SW 1271 (cell line): Measurements from ENCODE around the gene USP32.
A peak's percentile ranks its signal among the peaks of the same experiment; 100 is the strongest.
"Not testable (repeated sequence)": the region's sequence is repeated elsewhere in the genome, so short reads cannot be mapped to it uniquely, and the experiment has no call there.

ENCODE experiments used
- DNase-seq, 2 experiments: peaks; one replicate each; lab custom pipeline; 2025; lab: John Stamatoyannopoulos, UW

Gene USP32

DNA sequence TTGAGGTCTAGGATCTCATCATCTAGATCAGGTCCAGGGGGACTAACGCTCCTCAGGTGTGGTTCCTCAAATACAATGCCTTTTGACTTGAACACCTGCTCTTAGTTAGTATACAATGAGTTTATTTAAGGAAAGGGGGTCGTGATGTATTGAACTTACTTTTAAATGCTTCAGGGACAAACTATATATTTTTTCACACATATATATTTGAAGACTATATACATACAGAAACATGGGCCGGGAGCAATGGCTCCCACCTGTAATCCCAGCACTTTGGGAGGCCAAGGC, 11.5 kb upstream of the USP32 start:
- DNase-seq: no peak

DNA sequence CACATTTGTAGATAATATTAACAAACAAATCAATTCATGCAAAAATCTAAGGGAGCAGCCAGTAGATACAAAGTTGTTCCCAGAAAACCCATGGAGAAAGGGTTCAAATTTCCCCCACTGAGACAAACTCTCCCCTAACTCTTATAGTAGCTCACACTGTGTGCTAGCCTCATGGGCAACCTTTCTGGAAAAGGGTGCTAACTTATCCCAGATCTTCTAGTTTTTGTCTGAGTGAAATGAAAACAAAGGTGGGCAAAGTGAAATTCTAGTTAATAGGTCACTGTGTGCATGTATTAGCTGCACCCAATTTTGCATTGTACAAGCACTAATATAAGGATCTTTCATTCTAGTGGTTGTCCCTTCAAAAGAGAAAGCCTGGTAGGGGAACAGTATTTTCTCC, 9.9 kb upstream of the USP32 start:
- DNase-seq: no peak

DNA sequence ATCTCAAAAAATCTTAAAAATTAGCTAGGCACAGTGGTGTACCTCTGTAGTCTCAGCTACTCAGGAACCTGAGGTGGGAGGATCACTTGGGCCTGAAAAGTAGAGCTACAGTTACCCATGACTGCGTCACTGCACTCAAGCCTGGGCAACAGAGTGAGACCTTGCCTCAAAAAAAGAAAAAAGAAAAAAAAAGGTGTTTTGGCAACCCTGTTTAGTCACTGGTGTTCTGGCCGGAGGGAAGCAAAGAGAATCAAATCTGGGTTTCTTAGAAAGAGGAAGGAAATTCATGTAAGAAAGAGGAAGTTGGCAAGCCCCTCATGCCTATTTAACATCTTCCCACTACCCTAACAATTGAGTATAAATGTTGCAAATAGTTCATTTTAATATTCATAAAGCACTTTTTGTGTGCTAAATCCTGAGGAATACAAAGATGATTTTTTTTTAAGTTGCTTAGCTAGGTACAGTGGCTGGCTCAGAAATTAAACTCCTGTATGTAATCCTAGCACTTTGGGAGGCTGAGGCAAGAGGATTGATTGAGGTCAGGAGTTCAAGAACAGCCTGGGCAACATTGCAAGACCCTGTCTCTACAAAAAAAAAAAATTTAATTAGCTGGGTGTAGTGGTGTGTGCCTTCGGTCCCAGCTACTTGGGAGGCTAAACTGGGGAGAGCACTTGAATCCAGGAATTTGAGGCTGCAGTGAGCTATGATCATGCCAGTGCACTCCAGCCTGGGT, 6.5 kb upstream of the USP32 start:
- DNase-seq: no peak

DNA sequence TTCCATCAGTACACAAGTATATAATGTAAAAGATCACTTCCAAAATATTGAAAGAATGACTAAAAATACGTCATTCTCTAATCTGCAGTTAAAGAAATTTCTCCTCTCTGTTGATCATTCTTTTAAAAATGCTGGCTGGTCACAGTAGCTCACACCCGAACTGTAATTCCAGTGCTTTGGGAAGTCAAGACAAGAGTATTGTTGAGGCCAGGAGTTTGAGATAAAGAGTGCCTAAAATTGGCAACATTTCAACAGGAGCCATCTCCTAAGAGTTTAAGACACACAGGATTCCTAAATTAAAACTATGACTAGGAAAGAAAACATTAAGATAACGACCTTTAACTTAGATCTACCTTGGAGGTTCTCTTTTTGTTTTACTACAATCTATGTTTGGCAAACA, 4.5 kb upstream of the USP32 start:
- DNase-seq: no peak

DNA sequence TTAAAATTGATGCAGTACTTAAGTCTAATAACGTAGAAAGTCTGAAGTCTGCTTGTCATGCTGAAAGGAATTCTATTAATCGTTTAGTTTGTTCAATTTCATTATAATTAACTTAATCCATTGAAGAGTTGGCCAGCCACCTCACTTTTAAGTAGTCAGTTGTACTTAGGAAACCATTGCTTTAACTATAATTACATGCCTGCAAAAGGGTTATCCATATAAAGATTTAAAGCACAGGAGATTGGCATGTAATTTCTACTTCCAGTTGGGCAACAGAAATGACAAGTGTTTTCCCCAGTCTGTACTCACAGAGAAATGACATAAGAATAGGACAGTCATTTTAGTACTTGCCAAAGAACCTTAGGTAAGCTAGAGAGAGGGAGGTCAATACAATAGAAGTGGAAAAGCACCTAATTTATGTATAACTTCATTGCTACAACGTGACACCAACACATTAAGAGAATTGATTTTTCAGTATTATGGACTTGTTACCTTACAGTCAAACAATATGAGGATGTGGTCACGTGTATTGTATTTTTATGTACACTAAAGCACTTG, 3.7 kb upstream of the USP32 start:
- DNase-seq: no peak

DNA sequence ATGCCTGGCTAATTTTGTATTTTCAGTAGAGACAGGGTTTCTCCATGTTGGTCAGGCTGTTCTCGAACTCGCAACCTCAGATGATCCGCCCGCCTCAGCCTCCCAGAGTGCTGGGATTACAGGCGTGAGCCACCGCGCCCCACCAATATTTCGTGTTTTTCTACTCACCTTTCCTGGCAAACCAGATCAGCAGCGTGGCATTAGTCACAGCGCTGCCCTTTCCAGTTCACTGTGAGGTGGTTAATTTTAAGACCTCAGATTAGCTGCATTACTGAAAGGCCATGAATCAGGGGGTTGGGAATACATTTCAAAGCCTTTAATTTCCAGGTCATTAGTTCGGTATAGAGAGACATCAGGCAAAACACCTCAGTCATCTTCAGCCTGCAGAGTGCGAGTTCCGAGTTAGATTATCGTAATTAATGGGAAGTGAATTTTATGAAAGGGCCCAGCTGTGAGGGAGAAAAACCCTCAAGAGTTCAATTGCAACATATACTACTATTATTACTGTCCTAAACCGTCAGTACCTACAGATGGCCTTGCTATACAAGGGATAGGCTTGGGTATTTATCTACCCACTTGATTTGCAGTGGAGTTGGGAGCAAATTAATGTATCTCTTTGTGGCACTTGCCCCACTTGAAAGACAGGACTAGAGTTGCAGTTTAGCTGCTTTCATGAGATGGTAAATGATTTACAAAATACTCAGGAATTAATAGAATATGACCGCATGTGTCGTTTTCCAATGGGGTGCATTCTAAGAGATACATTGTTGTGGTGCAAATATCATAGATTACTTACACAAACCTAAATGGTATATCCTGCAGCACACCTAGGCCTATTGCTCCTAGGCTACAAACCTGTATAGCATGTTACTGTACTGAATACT, 2.1 kb upstream of the USP32 start:
- DNase-seq: no peak

DNA sequence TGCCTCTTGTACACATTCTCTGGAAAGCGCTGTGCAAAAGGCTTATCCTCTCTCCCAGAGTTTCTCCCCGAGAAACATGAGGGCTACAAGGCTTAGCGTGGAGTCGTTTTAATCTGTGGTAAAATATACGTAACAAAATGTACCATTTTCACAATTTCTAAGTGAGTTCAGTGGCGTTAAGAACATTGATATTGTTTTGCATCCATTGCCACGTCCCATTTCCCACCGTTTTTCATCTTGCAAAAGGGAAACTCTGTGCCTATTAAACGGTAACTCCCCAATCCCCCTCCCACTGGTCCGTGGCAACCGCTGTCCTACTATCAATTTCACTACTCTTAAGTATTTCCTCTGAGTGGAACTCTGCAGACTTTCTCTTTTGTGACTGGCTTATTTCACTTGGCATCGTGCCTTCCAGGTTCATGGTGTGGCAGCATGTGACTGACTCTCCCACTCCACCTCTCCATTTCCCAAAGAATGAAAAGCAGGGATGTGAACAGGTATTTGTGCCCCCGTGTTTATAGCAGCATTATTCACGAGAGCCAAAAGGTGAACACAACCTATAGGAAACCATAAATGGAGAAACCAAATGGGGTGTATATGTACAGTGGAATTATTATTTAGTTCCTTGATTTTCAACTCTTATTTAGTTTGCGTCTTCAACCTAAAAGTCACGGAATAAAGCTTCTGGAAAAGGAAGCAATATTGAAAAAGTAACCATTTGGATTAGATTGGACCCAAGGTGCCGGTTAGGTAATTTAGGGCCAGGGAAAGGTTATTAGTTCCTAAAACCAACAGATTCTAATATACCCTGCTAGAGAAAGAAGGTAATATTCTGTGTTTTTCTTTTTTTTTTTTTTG, 1.1 kb upstream of the USP32 start:
- peak in 1 of 2 experiments; percentile 44 for DNase-seq

DNA sequence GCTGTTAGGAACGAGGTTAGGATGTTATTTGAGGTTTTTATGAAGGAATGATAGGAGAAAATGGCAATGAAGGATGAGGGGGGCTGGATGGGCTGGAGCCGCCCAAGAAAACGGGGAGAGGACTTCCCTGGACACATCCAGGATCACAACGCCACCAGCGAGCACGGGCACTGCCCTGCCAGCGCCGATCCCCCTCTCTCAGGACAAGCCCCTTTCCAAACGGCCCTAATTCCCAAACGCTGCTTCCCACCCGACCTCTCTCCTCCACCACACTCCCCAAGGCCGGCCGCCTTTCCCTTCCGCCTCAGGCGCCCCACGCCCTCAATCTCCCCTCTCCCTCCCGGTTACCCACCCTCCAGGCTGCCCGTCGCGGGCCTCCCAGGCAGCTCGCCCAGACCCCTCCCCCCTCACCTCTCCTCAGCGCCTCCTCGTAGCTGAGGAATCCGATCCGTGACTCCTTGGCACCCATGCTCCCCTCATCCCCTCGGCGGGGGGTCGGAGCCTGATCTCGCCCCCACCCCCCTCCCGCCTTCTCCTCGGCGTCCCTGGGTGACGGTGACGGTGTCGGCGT, 377 bp downstream of the USP32 start:
- no peak for DNase-seq

DNA sequence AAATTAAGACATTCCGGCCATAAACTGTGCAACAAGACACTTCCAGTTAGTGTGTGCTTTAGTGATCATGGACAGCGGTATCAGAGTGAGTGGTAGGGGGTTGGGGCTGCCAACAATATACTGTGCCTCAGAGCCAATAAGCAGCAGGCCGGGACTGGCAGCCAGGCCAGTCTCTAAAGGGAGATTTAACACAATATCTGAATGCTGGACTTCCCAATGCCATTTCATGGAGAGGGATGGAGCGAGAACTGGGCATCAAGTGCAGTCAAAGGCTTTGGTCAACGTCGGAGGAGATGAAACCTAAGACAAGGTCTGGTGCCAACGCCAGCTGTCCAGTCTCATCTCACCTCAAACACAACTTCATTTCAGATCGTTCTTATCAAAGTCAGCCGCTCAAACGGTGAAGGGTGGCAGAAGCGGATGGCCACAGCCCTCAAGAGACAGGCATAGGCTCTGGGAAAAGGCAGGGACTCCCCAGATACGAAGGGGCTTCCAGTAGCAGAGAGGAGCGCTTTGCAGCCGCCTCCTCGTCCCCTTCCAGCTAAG, 935 bp downstream of the USP32 start:
- peak in 1 of 2 experiments; percentile 71 for DNase-seq

DNA sequence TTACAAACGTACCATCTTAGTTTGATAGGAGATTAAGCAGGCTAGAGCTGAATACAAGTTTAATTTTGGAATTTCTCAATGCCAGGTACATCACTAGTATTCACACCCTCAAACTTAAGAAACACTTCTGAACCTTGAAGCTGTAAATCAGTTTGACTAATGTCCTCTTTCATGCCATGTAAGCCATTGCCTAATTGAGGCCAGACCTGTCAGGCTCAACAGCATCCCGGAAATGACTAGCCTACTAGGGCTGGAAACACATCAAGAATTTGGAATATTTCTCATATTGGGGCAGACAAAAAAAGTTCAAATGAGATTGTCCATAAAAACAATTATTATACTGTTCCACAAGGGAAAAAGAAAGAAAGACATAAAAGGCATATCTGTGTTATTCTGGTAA, 1.7 kb downstream of the USP32 start:
- DNase-seq: peak in 1 of 2 experiments; percentile 25

DNA sequence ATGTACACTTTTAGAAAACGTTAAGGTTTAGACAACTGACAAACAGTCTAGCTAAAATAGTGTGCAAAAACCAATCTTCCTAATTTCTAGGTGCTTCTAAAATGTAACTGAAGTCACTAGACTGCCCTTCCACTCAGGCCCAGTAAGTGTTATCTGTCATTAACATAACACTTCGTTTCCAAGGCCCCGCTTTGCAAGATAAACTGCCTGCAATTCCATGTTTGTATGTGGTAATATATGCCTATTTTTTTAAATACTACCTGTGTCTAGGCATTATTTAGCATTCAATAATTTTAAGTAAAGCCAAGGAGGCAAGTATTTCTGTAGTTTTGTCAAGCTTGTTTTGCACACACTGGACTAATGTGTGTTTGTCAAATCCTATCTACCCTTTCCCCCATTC, 3.2 kb downstream of the USP32 start:
- DNase-seq: no peak

DNA sequence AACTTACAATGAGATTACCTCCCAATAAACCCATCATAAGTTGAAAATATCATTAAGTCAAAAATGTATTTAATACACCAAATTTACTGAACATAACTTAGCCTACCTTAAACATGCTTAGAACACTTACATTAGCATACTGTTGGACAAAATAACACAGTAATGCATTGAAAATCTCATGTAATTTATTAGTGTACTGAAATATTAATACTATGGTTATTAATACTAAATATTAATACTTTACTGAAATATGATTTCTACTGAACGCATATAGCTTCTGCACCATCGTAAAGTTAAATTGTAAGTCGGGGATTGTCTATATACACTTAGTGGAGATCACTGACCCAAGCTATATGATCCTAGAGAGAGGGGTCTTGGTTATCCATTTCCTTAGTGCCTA, 4.3 kb downstream of the USP32 start:
- no peak for DNase-seq

DNA sequence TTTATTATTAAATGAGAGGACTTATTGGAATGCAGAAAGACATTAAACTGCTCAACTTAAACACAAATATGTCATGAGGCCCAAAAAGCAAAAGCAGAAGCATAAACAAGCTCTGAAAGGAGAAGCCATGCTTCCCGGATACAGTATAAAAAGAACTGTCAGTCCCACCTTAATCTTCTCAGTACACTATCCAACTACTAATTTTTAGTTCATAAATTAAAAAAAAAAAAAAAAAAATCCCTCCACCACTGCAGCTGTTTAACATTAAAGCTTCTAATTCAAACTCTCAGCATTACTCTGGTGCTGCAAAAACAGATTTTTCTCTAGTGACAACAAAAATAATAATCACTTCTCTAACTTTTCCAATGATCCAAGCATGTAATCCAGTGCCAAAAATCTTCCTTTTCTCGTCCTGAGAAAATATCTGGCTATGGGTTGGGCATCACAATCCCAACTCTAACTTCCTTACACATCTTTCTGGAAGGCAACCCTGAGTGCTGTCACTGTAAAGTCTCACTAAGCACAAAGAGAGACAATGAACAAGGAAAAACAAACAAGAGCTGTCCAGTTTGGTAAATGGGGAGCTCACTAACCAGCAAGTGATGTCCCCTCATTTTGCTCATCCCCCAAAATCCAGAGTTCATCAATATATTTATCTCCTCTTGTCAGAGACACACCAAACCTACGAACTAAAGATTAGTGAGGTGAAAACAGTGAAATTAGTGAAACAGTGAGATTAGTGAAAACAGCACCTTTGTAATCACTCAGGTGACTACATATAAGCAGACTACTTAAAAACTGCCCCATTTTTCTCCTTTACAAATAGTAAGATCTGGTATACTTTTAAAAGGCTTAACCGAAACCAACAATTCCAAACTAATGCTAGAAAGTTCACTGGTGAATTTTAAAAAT, 5.5 kb downstream of the USP32 start:
- no peak for DNase-seq

DNA sequence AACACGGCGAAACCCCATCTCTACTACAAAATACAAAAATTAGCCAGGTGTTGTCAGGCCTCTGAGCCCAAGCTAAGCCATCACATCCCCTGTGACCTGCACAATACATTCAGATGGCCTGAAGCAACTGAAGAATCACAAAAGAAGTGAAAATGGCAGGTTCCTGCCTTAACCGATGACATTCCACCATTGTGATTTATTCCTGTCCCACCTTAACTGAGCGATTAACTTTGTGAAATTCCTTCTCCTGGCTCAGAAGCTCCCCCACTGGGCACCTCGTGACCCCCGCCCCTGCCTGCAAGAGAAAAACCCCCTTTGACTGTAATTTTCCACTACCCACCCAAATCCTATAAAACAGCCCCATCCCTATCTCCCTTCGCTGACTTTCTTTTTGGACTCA, 7.0 kb downstream of the USP32 start:
- DNase-seq: not testable (repeated sequence)

DNA sequence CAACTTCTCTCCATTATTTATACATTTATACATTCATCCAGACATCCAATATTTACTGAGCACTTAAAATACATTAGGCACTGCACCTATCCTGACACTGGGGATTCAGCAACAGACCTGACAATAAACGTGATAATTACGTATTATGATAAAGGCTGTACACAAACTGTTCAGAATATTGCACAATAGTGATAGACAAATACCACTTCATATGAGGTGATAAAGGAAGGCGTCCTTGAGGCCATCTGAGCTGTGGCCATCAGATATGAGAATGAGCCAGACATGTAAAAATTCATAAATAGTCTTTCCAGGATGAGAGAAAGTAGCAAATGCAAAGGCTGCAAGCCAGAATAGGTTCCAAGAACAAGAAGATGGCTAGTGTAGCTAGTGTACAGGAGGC, 8.6 kb downstream of the USP32 start:
- no peak for DNase-seq

DNA sequence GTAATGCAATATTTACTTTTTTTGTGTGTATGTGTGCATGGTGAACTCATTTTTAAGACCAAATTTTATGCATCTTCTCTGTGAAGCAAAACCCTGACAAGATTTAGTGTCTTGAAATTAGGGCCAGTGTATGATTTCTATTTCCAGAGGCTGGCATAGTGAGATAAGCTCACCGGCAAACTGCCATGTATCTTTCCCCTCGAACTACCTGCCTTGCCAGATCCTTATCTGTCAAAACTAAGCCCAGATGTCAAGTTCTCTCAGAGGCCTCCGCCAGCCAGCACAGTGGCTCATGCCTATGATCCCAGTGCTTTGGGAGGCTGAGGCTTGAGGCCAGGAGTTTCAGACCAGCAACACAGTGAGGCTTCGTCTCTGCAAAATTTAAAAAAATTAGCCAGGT, 10.0 kb downstream of the USP32 start:
- DNase-seq: no peak

DNA sequence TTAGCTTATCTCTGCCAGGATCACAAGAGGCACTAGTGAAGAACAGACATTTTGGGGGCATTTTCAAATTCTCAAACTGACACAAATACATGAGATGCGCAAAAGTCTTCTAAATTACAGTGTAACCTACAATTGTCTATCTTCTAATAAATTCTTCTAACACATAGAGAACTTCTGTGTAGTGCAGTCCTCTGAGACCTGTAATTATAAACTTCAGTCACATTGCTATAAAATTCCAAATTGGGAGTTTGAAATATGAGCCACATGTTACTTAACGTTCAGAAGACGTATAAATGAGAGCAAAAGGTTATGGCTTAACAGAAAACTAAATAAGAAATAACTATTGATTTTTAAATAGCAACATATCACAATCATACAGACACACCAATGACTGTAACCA, 12.5 kb downstream of the USP32 start:
- DNase-seq: not testable (repeated sequence)

DNA sequence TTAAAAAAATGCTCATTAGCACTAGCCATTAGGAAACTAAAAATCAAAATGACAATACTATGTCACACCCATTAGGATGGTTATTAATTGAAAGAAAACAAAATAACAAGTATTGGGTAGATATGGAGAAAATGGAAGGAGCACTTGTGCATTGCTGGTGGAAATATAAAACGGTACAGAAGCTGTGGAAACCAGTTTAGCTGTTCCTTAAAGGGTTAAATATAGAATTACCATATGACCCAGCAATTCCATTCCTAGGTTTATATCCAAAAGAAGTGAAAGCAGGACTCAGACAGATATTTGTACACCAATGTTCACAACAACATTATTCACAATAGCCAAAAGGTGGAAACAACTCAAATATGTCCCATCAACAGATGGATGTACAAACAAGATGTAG, 13.7 kb downstream of the USP32 start:
- DNase-seq: not testable (repeated sequence)

DNA sequence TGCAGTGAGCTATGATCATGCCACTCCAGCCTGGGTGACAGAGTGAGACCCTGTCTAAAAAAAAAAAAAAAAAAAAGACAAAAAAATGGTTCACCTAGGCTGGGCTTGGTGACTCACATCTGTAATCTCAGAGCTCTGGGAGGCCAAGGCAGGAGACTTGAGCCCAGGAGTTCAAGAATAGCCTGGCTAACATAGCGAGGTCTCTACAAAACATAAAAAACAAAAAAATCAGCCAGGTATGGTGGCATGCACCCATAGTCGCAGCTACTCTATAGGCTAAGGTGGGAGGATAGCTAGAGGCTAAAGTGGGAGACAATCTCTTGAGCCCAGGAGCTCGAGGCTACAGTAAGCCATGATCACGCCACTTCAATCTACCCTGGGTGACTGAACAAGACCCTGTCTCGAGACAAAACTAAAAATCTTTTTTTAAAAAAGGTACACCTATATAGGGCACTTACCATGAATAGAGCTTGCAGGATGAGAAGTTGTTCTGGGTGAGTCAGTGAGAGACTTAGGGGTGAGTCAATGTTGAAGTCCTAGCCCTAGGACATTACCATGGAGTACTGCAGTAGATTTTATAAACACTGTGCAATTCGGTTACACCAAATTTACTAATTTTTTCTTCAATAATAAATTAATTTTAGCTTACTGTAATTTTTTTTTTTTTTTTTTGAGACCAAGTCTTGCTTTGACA, 19.0 kb downstream of the USP32 start:
- peak in 1 of 2 experiments; percentile 67 for DNase-seq
